Suppressor macrophage treated with lipopolysaccharide for 4 hours (primary cell): ENCODE data around the gene DKC1.
"Not testable (repeated sequence)": the region's sequence is repeated elsewhere in the genome, so short reads cannot be mapped to it uniquely, and the experiment has no call there.

ENCODE experiments used
- DNase-seq: peaks from one replicate; pipeline ENCODE4 v3.0.0-alpha.2; 2020

The DKC1 gene

GRCh38 chrX:154795016-154795415 is 32.4 kb downstream of the DKC1 start:
- DNase-seq: peak; percentile 65

GRCh38 chrX:154797006-154797405 is 34.3 kb downstream of the DKC1 start:
- DNase-seq: no peak

GRCh38 chrX:154799556-154800348 is 37.1 kb downstream of the DKC1 start:
- no peak for DNase-seq

- peak; percentile 70 for DNase-seq
Measured at GRCh38 chrX:154800478-154801210, 38.0 kb downstream of the DKC1 start.

- DNase-seq: peak; percentile 29
Measured at GRCh38 chrX:154802947-154803346, 40.3 kb downstream of the DKC1 start.

- DNase-seq: no peak
Measured at GRCh38 chrX:154804261-154804956, 41.7 kb downstream of the DKC1 start.

- peak; percentile 82 for DNase-seq
Measured at GRCh38 chrX:154804957-154805695, 42.5 kb downstream of the DKC1 start, which contains the start of gene MPP1. MPP1 (minus strand) TSS chrX:154805485; CDS start chrX:154805373, 112 bp downstream.

GRCh38 chrX:154805696-154806091 is 43.0 kb downstream of the DKC1 start:
- DNase-seq: no peak

GRCh38 chrX:154806837-154807501 is 44.3 kb downstream of the DKC1 start:
- DNase-seq: no peak

- DNase-seq: no peak
Measured at GRCh38 chrX:154809939-154810665, 47.4 kb downstream of the DKC1 start.

GRCh38 chrX:154812341-154813101 is 49.9 kb downstream of the DKC1 start:
- no peak for DNase-seq

GRCh38 chrX:154813801-154814200 is 51.1 kb downstream of the DKC1 start:
- no peak for DNase-seq

- no peak for DNase-seq
Measured at GRCh38 chrX:154815274-154815818, 52.7 kb downstream of the DKC1 start.

- DNase-seq: not testable (repeated sequence)
Measured at GRCh38 chrX:154816326-154816898, 53.7 kb downstream of the DKC1 start.

- DNase-seq: not testable (repeated sequence)
Measured at GRCh38 chrX:154817048-154817618, 54.5 kb downstream of the DKC1 start.

- no peak for DNase-seq
Measured at GRCh38 chrX:154818916-154819770, 56.5 kb downstream of the DKC1 start.

- DNase-seq: no peak
Measured at GRCh38 chrX:154819771-154820341, 57.2 kb downstream of the DKC1 start.

GRCh38 chrX:154821523-154821922 is 58.9 kb downstream of the DKC1 start:
- no peak for DNase-seq
